Melanocyte of skin (primary cell): ENCODE results near the gene CIAO2A. TPM values are rescaled to one million over a fixed set of nuclear protein-coding genes. Genes with fewer than 3 reads are reported as not detected.

ENCODE experiments used
- small RNA-seq, 2 donors: library from RNA; depleted of rRNA; stranded (forward); fragments of <200 nt; gene quantifications; one replicate each; pipeline ENCODE3, GENCODE V24; 2012
- total RNA-seq, 2 donors: library from RNA; depleted of rRNA; stranded (reverse); fragments of >200 nt; gene quantifications; 2 replicates each; pipeline ENCODE4 v1.2.3, GENCODE V29; 2012

Gene CIAO2A, protein sequence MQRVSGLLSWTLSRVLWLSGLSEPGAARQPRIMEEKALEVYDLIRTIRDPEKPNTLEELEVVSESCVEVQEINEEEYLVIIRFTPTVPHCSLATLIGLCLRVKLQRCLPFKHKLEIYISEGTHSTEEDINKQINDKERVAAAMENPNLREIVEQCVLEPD
- 10 to 100 TPM; 52.3 to 81.9 TPM for total RNA-seq

DNA sequence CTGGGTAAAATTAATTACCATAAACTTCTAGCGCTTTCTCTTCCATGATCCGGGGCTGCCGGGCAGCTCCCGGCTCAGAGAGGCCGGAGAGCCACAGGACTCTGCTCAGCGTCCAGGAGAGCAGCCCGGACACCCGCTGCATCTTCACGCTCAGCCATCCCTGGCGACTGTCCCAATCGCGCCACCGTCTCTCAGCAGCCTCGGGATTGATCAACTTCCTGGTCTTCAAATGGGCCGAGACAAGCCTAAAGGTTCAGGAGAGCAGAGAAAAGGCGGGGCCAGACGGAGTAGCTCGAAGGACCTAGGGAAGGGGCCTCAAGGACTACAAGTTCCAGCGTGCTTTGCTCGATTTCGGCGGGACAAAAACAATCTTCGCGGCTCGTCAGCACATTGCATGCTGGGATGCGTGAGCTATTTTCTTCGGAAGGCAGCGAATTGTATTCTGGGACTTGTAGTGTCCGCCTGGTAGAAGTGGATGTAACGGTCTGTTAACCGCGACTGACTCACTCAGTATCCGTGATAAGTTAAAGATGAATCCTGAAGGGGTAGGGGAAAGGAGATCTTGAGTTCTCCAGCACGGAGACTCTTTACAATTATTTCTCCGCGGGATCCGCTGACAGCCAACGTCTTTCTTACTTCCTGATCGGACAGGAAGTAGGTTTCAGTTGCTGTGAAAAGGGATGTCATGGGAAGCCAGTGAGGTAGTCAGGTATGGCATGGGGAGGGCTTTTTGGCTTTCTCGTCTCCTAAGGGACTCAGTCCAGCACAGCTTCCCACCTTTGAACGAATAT lies at the start of gene CIAO2A:
TSS of gene CIAO2A (minus strand) at position 212 of the 791 bp plus-strand sequence. CDS start at position 142, 70 bp downstream.

DNA sequence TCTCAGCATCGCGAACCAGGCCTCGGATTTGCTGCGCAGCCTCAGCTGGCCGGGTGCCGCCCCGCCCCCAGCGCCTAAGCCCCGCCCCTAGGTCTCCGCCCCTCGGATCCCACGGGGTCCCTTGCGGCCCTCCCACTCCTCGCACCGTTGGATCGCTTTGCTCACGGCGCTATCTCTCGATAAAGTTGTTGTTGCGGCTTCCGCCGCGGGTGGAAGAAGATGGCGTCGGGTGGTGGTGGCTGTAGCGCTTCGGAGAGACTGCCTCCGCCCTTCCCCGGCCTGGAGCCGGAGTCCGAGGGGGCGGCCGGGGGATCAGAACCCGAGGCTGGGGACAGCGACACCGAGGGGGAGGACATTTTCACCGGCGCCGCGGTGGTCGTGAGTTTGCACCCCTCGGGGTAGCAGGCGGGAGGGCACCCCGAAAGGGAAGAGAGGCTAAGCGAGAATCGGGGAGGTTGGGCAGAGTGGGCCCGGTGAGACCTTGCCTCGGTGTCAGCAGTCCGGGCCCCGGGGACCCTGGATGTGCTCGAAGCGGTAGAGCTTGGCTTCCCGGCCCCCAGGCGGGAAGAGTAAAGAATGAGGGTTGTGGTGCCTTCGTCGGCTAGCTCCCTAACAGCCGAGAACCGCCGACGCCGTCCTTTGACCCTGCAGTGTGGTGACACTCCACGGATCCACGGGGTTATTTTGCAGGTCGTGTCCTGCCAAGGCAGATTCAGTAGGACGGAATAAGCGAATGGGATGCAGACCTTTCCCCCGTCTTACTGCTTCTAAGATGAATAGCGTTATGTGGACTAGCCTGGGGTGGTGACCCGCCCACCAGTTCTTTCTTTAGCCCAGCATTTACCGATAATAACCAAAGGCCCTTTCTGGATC lies 2.4 kb upstream of the CIAO2A start, which contains the start of gene SNX1:
TSS of gene SNX1 (plus strand) at position 188 of the 873 bp plus-strand sequence. CDS start at position 220, 32 bp downstream.

DNA sequence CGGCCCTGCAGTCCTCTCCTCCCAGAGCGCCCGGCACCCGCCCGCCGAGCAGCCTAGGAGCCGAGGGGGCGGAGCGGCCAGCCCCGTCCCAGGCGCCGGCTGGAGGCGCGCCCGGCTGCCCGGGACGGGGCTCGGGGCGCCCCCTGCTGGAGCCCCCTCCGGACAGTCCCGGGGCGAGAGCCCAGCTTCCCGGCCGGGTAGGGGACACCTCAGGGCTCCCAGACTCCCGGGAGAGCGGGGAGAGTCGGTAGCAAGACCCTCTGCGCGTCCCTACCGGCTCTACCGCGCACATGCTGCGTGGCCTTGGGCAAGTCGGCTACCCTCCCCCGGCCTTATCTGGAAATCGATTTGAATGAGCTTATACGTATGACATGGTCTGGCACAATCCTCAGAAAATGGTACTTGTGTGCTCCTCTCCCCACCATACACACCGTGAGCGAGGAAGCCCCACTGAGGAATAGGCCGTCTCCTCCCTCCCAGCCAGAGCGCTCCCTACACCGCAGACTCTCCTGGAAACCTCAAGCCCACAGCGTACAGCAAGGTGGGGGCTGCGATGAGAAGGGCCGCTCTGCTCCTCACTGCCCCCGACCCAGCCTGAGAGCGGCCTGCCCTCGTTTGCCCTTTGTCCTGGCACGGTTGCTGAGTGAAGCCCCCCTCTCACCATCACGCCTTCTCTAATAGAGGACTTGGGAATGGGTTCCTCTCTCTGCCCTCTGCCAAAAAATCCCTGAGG lies 47.1 kb downstream of the CIAO2A start, which contains the start of gene DAPK2:
TSS of gene DAPK2 (minus strand) at position 65 of the 733 bp plus-strand sequence. CDS start 6,224 bp downstream, outside the sequence.

Small RNAs within 50 kb of the gene (small RNA-seq; reads per million reads assigned to genes)
- 0 reads per million in 2 donors for gene RF00019

Other genes starting within 250 kb of the CIAO2A start
- under 1 TPM; 0.69 to 1.00 TPM for gene DAPK2, start 47.4 kb downstream of the CIAO2A start, total RNA-seq
- 10 to 100 TPM; 33.7 to 39.3 TPM for gene SNX1, start 2.1 kb upstream of the CIAO2A start, total RNA-seq
- under 1 TPM; under 0.01 TPM for gene SNX22, start 57.9 kb upstream of the CIAO2A start, total RNA-seq
- gene PPIB, start 69.2 kb upstream of the CIAO2A start, total RNA-seq = 100 to 1,000 TPM; 385 to 781 TPM